ENCODE measurements around the gene PPIL1.
A peak's percentile ranks its signal among the peaks of the same experiment; 100 is the strongest.

Gene PPIL1

DNA sequence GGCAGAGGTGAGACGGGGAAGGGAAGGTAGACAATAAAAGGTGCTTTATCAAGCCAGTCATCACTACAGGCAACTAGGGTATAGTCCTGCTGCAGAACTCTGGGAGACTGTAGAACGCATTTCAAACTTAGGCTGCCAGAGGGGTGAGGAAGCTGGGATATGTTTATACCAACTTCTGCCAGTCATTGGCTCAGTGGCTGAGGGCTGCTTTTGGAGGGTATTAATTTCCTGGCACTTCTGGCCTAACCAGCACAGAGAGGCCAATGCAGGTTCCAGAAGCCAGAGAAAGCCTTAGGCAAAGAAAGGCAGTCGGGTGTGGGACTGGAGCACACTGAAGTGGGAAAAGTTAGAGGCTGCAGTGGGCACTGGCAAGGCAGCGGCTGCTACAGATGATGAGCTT is 31.4 kb downstream of the PPIL1 start:
- no peaks in the 10 kb centered on the region for H3K9me3 ChIP-seq (replicated peaks; ENCODE audit: insufficient read depth, low read length)
- H2AFZ ChIP-seq (ENCODE audit: low read length) = no peak overlapping the region
- H3K27me3 ChIP-seq (replicated peaks; ENCODE audit: insufficient read depth, low read length) = peaks cover 8% of the 10 kb centered on the region; the same call in 1 of the 2 replicates
- H3F3A ChIP-seq (ENCODE audit: insufficient read depth, low read length) = no peaks in the 10 kb centered on the region
- H3K79me2 ChIP-seq (ENCODE audit: low read length) = no peaks in the 10 kb centered on the region
- no peak overlapping the region for H3K27ac ChIP-seq (ENCODE audit: low read length)
- H3K9ac ChIP-seq (ENCODE audit: low read length) = no peak overlapping the region
- H3K4me1 ChIP-seq (ENCODE audit: low read length) = no peaks in the 10 kb centered on the region
- H3K4me3 ChIP-seq (ENCODE audit: low read length) = no peak overlapping the region
- DNase-seq = no peak
- no peak overlapping the region for H3K4me2 ChIP-seq (ENCODE audit: low read depth, low read length)
- H3K36me3 ChIP-seq (replicated peaks; ENCODE audit: insufficient read depth, low read length) = no peaks in the 10 kb centered on the region
- no peak for TF ChIP-seq EZH2phosphoT487 (IDR thresholded peaks at IDR 0.05; ENCODE audit: low read length)
- TF ChIP-seq, protein P1, sequence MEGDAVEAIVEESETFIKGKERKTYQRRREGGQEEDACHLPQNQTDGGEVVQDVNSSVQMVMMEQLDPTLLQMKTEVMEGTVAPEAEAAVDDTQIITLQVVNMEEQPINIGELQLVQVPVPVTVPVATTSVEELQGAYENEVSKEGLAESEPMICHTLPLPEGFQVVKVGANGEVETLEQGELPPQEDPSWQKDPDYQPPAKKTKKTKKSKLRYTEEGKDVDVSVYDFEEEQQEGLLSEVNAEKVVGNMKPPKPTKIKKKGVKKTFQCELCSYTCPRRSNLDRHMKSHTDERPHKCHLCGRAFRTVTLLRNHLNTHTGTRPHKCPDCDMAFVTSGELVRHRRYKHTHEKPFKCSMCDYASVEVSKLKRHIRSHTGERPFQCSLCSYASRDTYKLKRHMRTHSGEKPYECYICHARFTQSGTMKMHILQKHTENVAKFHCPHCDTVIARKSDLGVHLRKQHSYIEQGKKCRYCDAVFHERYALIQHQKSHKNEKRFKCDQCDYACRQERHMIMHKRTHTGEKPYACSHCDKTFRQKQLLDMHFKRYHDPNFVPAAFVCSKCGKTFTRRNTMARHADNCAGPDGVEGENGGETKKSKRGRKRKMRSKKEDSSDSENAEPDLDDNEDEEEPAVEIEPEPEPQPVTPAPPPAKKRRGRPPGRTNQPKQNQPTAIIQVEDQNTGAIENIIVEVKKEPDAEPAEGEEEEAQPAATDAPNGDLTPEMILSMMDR (IDR thresholded peaks at IDR 0.05; ENCODE audit: low read length) = no peak
- no peak for TF ChIP-seq EZH2 (optimal IDR thresholded peaks at IDR 0.05; ENCODE audit: low read depth, low read length)
- no peaks in the 10 kb centered on the region for H3K9me2 ChIP-seq (replicated peaks; ENCODE audit: insufficient read depth, low read length)
- no peaks in the 10 kb centered on the region for H4K20me1 ChIP-seq (ENCODE audit: insufficient read depth, low read length)

DNA sequence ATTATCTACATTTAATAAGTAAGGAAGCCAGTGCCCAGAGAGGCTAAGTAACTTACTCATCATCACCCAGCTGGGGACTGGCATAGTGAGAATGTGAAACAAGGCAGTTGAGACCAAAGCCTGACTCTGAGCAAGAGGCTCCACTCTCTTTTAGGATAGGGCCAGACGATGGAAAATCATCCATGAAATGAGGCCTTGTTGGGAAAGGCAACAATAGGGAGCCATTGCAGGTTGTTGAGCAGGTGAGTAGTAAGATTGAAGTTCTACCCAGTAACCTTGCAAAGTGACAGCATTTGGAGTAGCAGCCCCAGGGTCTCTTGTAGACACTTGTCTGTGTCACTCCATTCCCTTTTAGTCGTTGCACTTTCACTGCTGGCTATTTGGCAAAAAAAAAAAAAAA is 32.8 kb downstream of the PPIL1 start:
- H3K9ac ChIP-seq (ENCODE audit: low read length) = no peak overlapping the region
- no peaks in the 10 kb centered on the region for H3K4me1 ChIP-seq (ENCODE audit: low read length)
- TF ChIP-seq EZH2phosphoT487 (IDR thresholded peaks at IDR 0.05; ENCODE audit: low read length) (no peak), EZH2 (optimal IDR thresholded peaks at IDR 0.05; ENCODE audit: low read depth, low read length) (no peak)
- TF ChIP-seq, protein P1 (IDR thresholded peaks at IDR 0.05; ENCODE audit: low read length) = no peak

DNA sequence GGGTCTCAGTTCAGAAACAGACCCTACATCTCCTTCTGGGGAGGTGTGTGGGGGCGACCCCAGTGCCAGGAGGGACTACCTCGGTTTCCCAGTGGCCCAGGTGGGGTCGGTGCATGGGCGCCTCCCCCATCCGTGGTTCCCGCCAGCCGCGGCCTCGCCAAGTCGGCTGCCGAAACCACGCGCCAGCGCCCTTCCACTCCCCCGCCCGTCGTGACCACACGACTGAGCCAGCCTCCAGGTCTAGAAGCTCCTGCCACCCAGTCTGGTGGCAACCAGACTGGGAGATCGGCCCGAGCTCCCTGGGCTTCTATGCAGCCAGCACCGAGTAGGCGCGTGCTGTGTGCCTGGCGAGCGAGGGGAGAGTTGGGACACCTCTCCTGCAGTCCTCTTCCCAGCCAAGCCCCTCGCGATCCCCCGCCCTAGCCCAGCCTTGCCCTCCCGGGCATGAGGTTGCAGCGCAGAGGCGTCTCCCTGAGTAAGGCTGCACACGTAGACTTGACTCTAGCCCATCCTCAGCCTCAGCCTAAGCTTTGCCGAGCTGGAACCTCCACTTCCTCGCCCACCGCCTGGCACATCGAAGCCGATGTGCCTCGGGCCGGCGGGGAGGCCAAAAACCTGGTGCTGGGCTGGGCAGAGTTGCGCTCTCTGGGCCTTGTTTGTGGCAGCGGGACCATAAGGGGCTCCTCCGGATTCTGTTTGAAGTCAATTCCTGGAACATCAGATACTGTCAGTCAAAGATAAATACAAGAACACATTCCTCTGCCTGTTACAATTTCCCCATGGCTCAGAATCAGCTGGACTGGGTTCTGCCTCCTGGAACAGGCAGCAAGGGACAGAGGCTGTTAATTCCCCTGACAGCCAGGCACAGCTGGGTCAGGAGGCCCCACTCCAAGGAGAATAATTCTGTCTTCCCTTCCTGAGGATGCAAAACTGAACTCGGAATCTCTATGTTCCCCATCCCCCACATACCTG is 33.9 kb downstream of the PPIL1 start:
- H3F3A ChIP-seq (ENCODE audit: insufficient read depth, low read length) = no peaks in the 10 kb centered on the region
- H3K79me2 ChIP-seq (ENCODE audit: low read length) = no peaks in the 10 kb centered on the region
- H3K9me2 ChIP-seq (replicated peaks; ENCODE audit: insufficient read depth, low read length) = no peaks in the 10 kb centered on the region
- H3K9me3 ChIP-seq (replicated peaks; ENCODE audit: insufficient read depth, low read length) = no peaks in the 10 kb centered on the region
- H3K9ac ChIP-seq (ENCODE audit: low read length) = no peak overlapping the region
- DNase-seq = no peak
- peaks cover 8% of the 10 kb centered on the region; the same call in 1 of the 2 replicates for H3K27me3 ChIP-seq (replicated peaks; ENCODE audit: insufficient read depth, low read length)
- H3K4me1 ChIP-seq (ENCODE audit: low read length) = no peaks in the 10 kb centered on the region
- no peaks in the 10 kb centered on the region for H3K36me3 ChIP-seq (replicated peaks; ENCODE audit: insufficient read depth, low read length)
- H3K27ac ChIP-seq (ENCODE audit: low read length) = no peak overlapping the region
- no peak for TF ChIP-seq EZH2phosphoT487 (IDR thresholded peaks at IDR 0.05; ENCODE audit: low read length)
- TF ChIP-seq, protein P1 (IDR thresholded peaks at IDR 0.05; ENCODE audit: low read length) = no peak
- no peak for TF ChIP-seq EZH2 (optimal IDR thresholded peaks at IDR 0.05; ENCODE audit: low read depth, low read length)
- no peaks in the 10 kb centered on the region for H4K20me1 ChIP-seq (ENCODE audit: insufficient read depth, low read length)
- H2AFZ ChIP-seq (ENCODE audit: low read length) = no peak overlapping the region
- H3K4me3 ChIP-seq (ENCODE audit: low read length) = no peak overlapping the region
- H3K4me2 ChIP-seq (ENCODE audit: low read depth, low read length) = peak overlapping the region; percentile 55; the same call in 1 of the 2 replicates

More for the DNA sequence above, 32.8 kb downstream of the PPIL1 start:
- Histone ChIP-seq H3F3A (ENCODE audit: insufficient read depth, low read length) (no peaks in the 10 kb centered on the region), H3K4me2 (ENCODE audit: low read depth, low read length) (no peak overlapping the region), H2AFZ (ENCODE audit: low read length) (no peak overlapping the region), H3K9me2 (replicated peaks; ENCODE audit: insufficient read depth, low read length) (no peaks in the 10 kb centered on the region), H3K79me2 (ENCODE audit: low read length) (no peaks in the 10 kb centered on the region), H3K27me3 (replicated peaks; ENCODE audit: insufficient read depth, low read length) (peaks cover 8% of the 10 kb centered on the region; the same call in 1 of the 2 replicates), H3K4me3 (ENCODE audit: low read length) (no peak overlapping the region), H3K36me3 (replicated peaks; ENCODE audit: insufficient read depth, low read length) (no peaks in the 10 kb centered on the region), H3K27ac (ENCODE audit: low read length) (no peak overlapping the region), H4K20me1 (ENCODE audit: insufficient read depth, low read length) (no peaks in the 10 kb centered on the region), H3K9me3 (replicated peaks; ENCODE audit: insufficient read depth, low read length) (no peaks in the 10 kb centered on the region)
- no peak for DNase-seq

Measured in MM.1S (cell line).